A549 (cell line): ENCODE data around the gene GATA3. TPM values are rescaled to one million over a fixed set of nuclear protein-coding genes. Genes with fewer than 3 reads are reported as not detected.

Source experiments
- ATAC-seq, 2 experiments: fragments of 200-7000 bp in 1 of 2; fragments of >200 bp in 1 of 2; cut with Nextera tagmentation in 1 of 2; cut with Tn5 transposase in 1 of 2; 3 replicates each; pipeline versions ENCODE4 v1.8.0 to v1.9.1; 2018 to 2020; ENCODE audit warnings: mild to moderate bottlenecking in 1 of 2, moderate library complexity in 1 of 2
- CTCF ChIA-PET: fragments of 300-600 bp; sonication (Branson Sonifier 250); formaldehyde crosslinking; extraction: SDS; loops from one replicate; lab custom pipeline; 2021; ENCODE audit warnings: antibody characterized with exemption, inconsistent platforms; lab: Yijun Ruan, JAX
- POLR2A ChIA-PET: fragments of 350-600 bp; formaldehyde crosslinking; extraction: SDS; loops from one replicate; lab custom pipeline; 2021; ENCODE audit warnings: antibody characterized with exemption, inconsistent platforms; lab: Yijun Ruan, JAX
- DNase-seq, 2 experiments: peaks; one replicate each; pipeline versions ENCODE4 v3.0.0 to v3.0.0-alpha.2; 2011 to 2016; ENCODE audit warnings: low read depth in 1 of 2, low spot score in 1 of 2
- FAIRE-seq: peaks from 2 replicates; lab custom pipeline; 2011; peaks lifted over from hg19 to GRCh38; lab: Jason Lieb, UNC
- H3K27ac ChIP-seq, 2 experiments: fragments of >200 bp; sonication (Bioruptor Twin); formaldehyde crosslinking; 3 replicates each; pipeline ENCODE4 v1.5.1; 2016 to 2017
- H3K4me1 ChIP-seq: fragments of >200 bp; sonication (Bioruptor Twin); formaldehyde crosslinking; 3 replicates; pipeline ENCODE4 v1.6.1; 2016
- H3K4me2 ChIP-seq: fragments of >200 bp; sonication (Bioruptor Twin); formaldehyde crosslinking; 3 replicates; pipeline ENCODE4 v1.6.1; 2016
- H3K4me3 ChIP-seq: fragments of >200 bp; sonication (Bioruptor Twin); formaldehyde crosslinking; 3 replicates; pipeline ENCODE4 v1.5.1; 2016
- H3K9me3 ChIP-seq: fragments of >200 bp; sonication (Bioruptor Twin); formaldehyde crosslinking; 3 replicates; pipeline ENCODE4 v1.6.1; 2016
- BCL3 ChIP-seq: fragments of >200 bp; sonication (Bioruptor Twin); formaldehyde crosslinking; IDR thresholded peaks from 3 replicates; pipeline ENCODE4 v1.6.1; 2016
- CBX2 ChIP-seq: fragments of 200-600 bp; sonication (generic); IDR thresholded peaks from 2 replicates; pipeline ENCODE4 v1.6.1; 2016; ENCODE audit warnings: low read depth, mild to moderate bottlenecking, borderline replicate concordance
- CEBPB ChIP-seq, 2 experiments: fragments of >200 bp in 1 of 2; sonication (Bioruptor Twin) in 1 of 2; formaldehyde crosslinking in 1 of 2; IDR thresholded peaks; 2 replicates each; pipeline ENCODE4 v1.6.1; 2012 to 2016
- EP300 ChIP-seq, 2 experiments: fragments of >200 bp; sonication (Bioruptor Twin); formaldehyde crosslinking; IDR thresholded peaks; 2 replicates in 1 of 2; 3 replicates in 1 of 2; pipeline ENCODE4 v1.6.1; 2016 to 2017
- ESRRA ChIP-seq: fragments of 150-350 bp; IDR thresholded peaks from 2 replicates; pipeline ENCODE4 v1.6.1; 2014; ENCODE audit warnings: mild to moderate bottlenecking, low read length, borderline replicate concordance
- FOXS1 ChIP-seq: fragments of 250-450 bp; sonication (Bioruptor Pico); IDR thresholded peaks from 2 replicates; pipeline ENCODE4 v1.5.0; 2020; ENCODE audit warnings: mild to moderate bottlenecking, moderate library complexity
- GATA3 ChIP-seq: IDR thresholded peaks from 2 replicates; pipeline ENCODE4 v1.6.1; 2012; ENCODE audit warnings: borderline replicate concordance
- HES2 ChIP-seq: fragments of >200 bp; sonication (Bioruptor Twin); formaldehyde crosslinking; IDR thresholded peaks from 2 replicates; pipeline ENCODE4 v1.6.1; 2016
- HMGXB4 ChIP-seq: fragments of 250-450 bp; sonication (Bioruptor Pico); IDR thresholded peaks from 2 replicates; pipeline ENCODE4 v1.5.0; 2021; ENCODE audit warnings: mild to moderate bottlenecking, moderate library complexity, borderline replicate concordance
- HOXA7 ChIP-seq: fragments of 250-450 bp; sonication (Bioruptor Pico); IDR thresholded peaks from 2 replicates; pipeline ENCODE4 v1.5.0; 2020; ENCODE audit warnings: mild to moderate bottlenecking, moderate library complexity
- KDM1A ChIP-seq: fragments of 200-600 bp; sonication (generic); IDR thresholded peaks from 2 replicates; pipeline ENCODE4 v1.6.1; 2016; ENCODE audit warnings: low read depth, mild to moderate bottlenecking
- KDM5A ChIP-seq: fragments of 200-600 bp; sonication (generic); IDR thresholded peaks from 2 replicates; pipeline ENCODE4 v1.6.1; 2016; ENCODE audit warnings: antibody characterized with exemption, mild to moderate bottlenecking
- MAZ ChIP-seq: fragments of 150-350 bp; IDR thresholded peaks from 2 replicates; pipeline ENCODE4 v1.6.1; 2014; ENCODE audit warnings: antibody characterized with exemption, low read depth, low read length, borderline replicate concordance
- NFE2L2 ChIP-seq: fragments of 150-350 bp; conservative IDR thresholded peaks from 2 replicates; pipeline ENCODE4 v1.6.1; 2014; ENCODE audit warnings: low read length
- PBX3 ChIP-seq: IDR thresholded peaks from 2 replicates; pipeline ENCODE4 v1.6.1; 2012
- PHF8 ChIP-seq: fragments of 200-600 bp; sonication (generic); IDR thresholded peaks from 2 replicates; pipeline ENCODE4 v1.6.1; 2016; ENCODE audit warnings: low read depth, mild to moderate bottlenecking, antibody characterized with exemption, moderate library complexity, borderline replicate concordance
- POLR2AphosphoS2 ChIP-seq: conservative IDR thresholded peaks from 2 replicates; pipeline ENCODE4 v1.6.1; 2012; ENCODE audit warnings: low read length, improper control_type of control experiment, inconsistent platforms
- RARB ChIP-seq: fragments of 250-450 bp; sonication (Bioruptor Pico); IDR thresholded peaks from 2 replicates; pipeline ENCODE4 v1.8.0; 2021; ENCODE audit warnings: mild to moderate bottlenecking, moderate library complexity
- REST ChIP-seq: fragments of 200-600 bp; sonication (generic); IDR thresholded peaks from 2 replicates; pipeline ENCODE4 v1.6.1; 2016; ENCODE audit warnings: antibody characterized with exemption, mild to moderate bottlenecking, moderate library complexity
- RFX5 ChIP-seq: fragments of 450-650 bp; IDR thresholded peaks from 2 replicates; pipeline ENCODE4 v1.7.1; 2014; ENCODE audit warnings: antibody characterized with exemption, mild to moderate bottlenecking, moderate library complexity
- TP53 ChIP-seq: fragments of 250-450 bp; sonication (Bioruptor Pico); IDR thresholded peaks from 2 replicates; pipeline ENCODE4 v1.5.0; 2021; ENCODE audit warnings: mild to moderate bottlenecking, moderate library complexity
- ZNF302 ChIP-seq: fragments of 250-450 bp; sonication (Bioruptor Pico); IDR thresholded peaks from 2 replicates; pipeline ENCODE4 v1.9.0; 2021; ENCODE audit warnings: inconsistent platforms, mild to moderate bottlenecking, moderate library complexity
- WGBS: methylation state at CpG from one replicate; pipeline ENCODE4 v1.1.6; 2017; ENCODE audit errors: missing lambda C conversion rate; 5-methylcytosine and 5-hydroxymethylcytosine counted together
- polyA plus RNA-seq, 4 experiments: library from polyadenylated mRNA; depleted of rRNA in 3 of 4; stranded (reverse); fragments of >200 nt; fragmentation: RNase III in 1 of 4; extraction: RNeasy Plus Mini Kit Qiagen cat#74134 plus additional on column Dnase treatment in 1 of 4; gene quantifications; 2 replicates in 3 of 4; 3 replicates in 1 of 4; pipeline ENCODE4 v1.2.3, GENCODE V29; 2011 to 2017

Gene GATA3
- polyA plus RNA-seq, 2 of the 4 experiments (the other 2 are of a cell fraction) = 1.3 to 3.5 TPM

GRCh38 chr10:8112230-8112905, 57.9 kb downstream of the GATA3 start (continued):
- TF ChIP-seq RFX5 (no peak), HOXA7 (CRISPR knock-in tag) (no peak), RARB (CRISPR knock-in tag) (no peak)
- TF ChIP-seq, all 56 proteins: peak for 0

- no peak overlapping the region for H3K4me2 ChIP-seq
- FAIRE-seq (no peak), ATAC-seq (no peak), DNase-seq (no peak)
- 70% methylated on average over 4 of the region's 4 CpGs for WGBS
- H3K4me3 ChIP-seq = no peak overlapping the region
- H3K27ac ChIP-seq = no peak overlapping the region
- no peaks in the 10 kb centered on the region for H3K9me3 ChIP-seq
- CTCF ChIA-PET = no interaction called here
- no peak for TF ChIP-seq KDM5A
- TF ChIP-seq POLR2AphosphoS2 = no peak
- TF ChIP-seq FOXS1 = no peak
- no peak for TF ChIP-seq PBX3
- no peak for TF ChIP-seq NFE2L2
- TF ChIP-seq PHF8 = no peak
- TF ChIP-seq BCL3 = no peak
- no peak for TF ChIP-seq HES2
- no peak for TF ChIP-seq HOXA7 (CRISPR knock-in tag)
- no peak for TF ChIP-seq TP53 (CRISPR knock-in tag)
- TF ChIP-seq MAZ = no peak
- TF ChIP-seq CEBPB (IDR thresholded peaks at IDR 0.05) = no peak
- TF ChIP-seq EP300 (IDR thresholded peaks at IDR 0.05) = no peak
- no peak for TF ChIP-seq GATA3
- TF ChIP-seq KDM1A = no peak
- TF ChIP-seq CBX2 = no peak
- TF ChIP-seq REST = no peak
- TF ChIP-seq ZNF302 (CRISPR knock-in tag) = no peak
- TF ChIP-seq HMGXB4 (CRISPR knock-in tag) = no peak
- no peak for TF ChIP-seq ESRRA
- no peaks in the 10 kb centered on the region for H3K4me1 ChIP-seq
- POLR2A ChIA-PET = no interaction called here
Observed at GRCh38 chr10:8112942-8113442, 58.5 kb downstream of the GATA3 start.
